GM21576 (cell line): ENCODE results near the gene UBE2D3.
A peak's percentile ranks its signal among the peaks of the same experiment; 100 is the strongest.
"Not testable (repeated sequence)": the region's sequence is repeated elsewhere in the genome, so short reads cannot be mapped to it uniquely, and the experiment has no call there.

Source experiments
- ATAC-seq: cut with Tn5 transposase; IDR thresholded peaks from one replicate; pipeline ENCODE4 v1.9.1; 2021; ENCODE audit warnings: mild to moderate bottlenecking, moderate library complexity; ENCODE audit not compliant: unreplicated experiment

Gene UBE2D3

DNA sequence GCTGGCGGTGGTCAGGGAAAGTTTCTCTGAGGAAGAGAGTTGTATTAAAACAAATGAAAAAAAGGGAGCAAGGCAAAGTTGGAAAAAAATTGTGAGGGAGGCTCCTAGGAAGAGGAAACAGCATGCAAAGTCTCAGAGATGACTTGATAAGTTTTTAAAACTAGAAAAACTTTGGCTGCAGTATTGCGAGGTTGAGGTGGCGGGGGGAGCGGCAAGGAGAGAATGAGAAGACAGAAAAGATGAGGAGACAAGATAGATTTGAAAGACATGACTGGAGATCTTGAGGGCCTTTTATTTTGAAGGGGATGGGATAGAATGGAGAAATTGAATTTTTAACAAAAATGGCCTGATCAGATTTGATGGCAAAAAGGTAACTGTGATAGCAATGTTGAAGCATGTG, 4.8 kb upstream of the UBE2D3 start:
- ATAC-seq, result no peak

DNA sequence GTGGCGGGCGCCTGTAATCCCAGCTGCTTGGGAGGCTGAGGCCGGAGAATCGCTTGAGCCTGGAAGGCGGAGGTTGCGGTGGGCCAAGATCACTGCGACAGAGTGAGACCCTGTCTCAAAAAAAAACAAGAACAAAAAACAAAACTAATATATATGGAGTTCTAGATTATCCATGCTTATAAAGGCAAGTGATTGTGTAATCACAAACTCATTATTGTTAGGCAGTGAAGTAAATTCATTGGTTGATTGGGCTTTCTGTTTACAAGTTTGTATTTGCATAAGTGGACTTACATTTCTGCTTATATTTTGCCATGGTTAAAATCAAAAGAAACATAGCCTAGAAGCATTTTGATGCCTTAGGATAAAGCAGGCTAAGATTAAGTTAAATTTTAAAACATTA, 2.5 kb upstream of the UBE2D3 start:
- ATAC-seq, result no peak

DNA sequence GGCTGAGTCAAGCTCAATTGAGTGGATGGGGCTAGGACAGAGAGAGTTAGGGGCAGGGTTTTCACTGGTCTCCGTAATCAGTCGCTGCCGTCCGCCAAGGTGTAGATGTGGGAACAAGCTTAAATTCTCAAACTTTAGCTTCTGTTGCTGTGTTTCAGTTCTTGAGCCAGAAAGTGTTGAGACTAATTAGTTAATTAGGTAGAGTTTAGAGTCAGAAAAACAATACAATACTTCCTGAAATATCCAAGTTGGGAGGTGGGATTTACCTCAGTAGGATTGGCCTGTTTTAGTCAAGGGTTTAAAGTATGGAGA, 1.1 kb upstream of the UBE2D3 start:
- ATAC-seq, result no peak

DNA sequence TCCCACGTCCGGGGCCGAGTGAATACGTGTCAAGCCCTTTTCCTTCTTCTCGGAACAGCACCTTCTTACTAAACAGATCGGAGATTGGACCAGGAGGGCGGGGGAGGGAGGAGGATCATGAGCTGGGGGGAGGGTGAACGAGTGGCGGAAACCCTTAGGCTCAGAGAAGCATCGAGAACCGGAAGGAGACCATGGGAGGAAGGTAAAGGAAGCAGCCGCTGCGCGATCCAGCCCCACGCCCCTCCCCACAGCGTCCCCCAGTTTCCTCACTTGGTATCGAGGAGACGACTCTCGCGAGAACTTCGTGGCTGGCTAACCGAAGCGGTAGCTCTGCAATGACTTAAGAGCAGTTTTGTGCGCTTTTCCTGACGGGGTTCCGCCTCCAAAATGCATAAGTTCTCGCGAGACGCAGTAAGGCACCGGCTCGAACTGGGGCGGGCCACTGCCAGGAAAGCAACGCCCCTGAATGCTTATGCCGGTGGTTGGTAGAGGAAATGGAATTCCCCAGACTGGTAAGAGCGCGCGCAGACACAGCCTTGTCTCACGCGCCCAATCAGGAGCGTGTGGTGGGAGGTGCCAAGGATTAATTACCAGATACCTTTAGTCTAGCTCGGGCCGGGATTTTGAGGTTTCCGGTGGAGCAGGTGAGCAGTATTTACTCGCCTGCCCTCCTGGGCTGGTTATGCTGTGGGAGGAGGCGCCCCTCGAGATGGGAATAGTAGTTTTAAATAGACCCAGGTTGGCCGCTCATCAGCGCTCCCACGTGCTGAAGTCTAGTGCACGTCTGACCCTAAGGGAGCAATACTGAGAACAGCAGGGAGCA, 534 bp upstream of the UBE2D3 start:
- peak; percentile 80 for ATAC-seq

DNA sequence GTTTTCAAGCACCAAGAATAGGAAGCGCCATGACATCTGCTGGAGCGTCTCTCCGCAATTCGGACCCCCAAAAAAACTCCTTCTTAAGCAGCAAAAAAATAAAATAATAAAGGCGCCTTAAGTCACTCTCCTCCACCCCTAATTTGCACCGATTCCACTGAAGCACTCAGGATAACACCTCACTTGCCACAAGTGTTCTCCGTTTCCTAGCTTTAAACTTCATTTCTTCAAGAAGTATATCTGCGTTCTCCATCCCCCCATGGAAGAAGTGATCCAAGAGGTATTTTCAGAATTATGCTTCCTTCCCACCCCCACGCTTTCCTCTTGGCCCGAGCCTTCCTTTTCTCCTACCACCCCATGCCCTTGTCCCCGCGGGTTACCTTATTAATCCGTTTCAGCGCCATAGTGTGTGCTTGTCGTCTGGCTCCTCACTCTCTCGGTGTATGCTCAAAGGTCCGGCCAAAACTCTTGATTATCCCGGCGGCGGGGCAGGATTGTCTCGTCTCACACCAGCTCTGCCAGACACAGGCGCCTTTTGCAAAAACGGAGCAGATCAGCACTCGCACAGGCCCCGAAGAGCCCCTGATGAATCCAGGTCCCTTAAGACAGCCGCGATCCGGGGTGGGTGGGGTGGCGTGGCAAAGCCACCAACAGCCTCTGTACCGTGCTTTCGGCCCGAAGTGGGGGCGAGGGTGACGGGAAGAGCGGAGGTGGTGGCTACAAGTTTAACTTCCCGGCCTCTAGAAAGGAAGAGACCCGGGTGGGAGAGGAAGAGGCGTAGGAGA, 1.1 kb downstream of the UBE2D3 start:
- ATAC-seq, result no peak

DNA sequence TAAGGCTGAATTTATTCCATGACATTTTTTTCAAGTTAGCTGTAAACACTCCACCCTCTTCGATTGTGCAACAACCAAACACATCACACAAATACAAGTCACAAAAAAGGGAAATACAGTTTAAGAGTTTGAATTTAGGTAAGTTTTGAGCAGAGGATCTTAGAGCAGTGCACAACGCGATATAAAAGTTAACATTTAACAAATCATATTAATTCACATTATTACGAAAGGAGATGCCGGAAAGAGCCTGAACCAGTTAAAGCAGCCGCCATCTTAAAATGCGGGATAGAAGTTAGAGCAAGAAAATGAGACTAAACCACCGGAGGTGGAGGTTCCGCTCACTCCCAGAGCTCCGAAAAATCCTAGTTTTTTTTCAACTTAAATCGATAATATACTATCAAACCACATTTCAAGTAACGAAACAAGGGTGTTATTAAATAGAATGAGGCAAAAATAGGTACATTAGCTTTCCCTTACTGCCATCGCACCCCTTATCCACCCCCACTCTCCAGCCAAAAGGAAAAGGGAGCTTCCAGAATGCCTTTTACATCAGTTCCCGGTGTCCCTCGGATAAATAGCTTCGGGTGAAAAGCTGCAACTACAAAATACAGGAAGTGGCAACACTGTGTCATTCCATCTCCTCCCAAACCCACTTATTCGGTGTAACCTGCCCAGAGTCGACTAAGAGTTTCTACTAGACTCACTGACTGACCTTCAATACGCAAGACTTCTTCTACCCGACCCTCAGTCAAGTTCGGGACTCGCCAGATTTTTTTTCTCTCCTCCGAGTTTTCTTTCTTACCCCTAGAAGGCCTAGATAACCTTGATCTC, 1.9 kb downstream of the UBE2D3 start:
- no peak for ATAC-seq

DNA sequence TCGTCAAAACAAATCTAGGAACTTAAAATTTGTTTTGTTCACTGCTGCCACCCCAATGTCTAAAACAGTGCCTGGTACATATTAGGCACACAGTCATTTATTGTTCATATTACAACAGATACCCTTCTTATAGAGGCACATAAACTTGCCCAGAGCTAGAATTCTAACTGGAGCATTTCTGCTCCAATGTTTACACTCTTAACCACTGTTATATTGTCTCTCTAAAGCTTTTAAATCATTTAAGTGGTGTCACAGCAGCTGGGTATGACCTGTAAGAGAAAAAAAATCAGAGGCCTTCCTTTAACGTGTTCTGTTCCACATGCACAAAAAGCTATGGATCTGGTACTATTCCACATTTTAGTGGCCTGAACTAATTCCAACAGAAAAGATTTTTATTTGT, 3.0 kb downstream of the UBE2D3 start:
- no peak for ATAC-seq

DNA sequence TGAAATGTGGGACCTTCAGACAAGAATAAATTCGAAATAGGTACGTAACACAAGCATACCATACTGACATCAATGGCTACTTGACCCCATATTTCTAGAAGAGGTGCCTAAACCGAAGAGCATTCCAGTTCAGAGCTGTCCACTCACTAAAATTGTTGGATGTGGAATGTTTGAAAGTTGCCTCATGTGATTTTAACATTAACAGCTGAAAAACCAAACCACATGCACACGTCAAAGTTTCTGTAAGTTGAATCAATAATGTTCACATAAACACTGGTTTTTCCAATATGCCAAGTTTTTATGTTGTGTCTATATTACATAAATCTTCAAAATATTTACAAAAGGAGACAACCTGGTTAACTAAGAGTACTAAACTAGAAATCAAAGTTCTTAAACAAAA, 3.5 kb downstream of the UBE2D3 start:
- no peak for ATAC-seq

DNA sequence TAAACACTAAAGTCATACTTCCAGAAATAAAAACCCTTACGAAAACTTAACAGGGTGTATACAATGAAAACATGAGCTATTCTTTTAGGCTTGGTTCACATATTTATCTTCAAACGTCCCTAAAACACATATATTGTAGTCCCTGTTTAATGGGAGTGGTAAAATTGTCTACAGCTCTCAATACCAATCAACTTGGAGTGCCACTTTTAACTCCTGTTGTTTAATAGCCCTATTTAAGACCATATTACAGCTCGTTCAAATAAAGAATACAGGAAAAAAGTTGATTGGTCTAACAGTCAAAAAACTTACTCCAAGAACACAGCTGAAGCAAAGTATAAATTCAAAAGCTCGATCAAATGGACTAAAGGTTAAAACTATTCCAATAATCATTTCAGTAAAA, 3.9 kb downstream of the UBE2D3 start:
- no peak for ATAC-seq

DNA sequence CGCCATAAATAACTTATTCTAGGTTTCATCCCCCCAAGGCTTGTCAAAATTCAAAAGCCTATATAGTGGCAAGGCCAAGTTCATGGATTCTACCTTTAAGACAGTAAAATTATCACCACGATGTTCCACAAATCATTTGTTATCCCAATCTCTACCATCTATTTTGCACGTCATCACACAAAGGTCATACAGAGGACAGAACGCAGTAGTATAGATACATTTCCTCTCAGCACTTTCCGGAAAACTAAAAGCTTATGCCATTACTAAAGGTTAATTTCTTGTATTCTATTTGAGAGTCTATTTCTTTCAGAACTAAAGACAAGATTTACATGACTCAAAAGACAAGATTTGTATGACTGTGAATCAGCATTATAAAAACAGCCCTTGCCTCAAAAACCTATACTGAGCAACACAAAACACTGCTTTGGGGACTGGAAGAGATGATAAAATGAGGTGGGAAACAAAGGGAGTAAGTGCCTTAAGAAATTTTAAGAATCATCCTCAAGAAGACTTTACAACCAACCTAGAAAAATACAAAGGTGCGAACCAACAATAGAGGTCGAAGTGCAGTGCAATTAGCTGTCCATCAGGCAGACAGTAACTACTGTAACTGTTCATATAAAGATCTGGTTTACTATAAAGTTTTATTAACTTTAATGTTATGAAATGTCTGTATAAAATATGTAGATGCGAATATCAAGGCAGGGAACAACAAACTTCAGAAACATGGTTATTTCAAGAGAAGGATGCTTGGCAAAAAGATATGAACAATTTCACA, 7.6 kb downstream of the UBE2D3 start:
- no peak for ATAC-seq

DNA sequence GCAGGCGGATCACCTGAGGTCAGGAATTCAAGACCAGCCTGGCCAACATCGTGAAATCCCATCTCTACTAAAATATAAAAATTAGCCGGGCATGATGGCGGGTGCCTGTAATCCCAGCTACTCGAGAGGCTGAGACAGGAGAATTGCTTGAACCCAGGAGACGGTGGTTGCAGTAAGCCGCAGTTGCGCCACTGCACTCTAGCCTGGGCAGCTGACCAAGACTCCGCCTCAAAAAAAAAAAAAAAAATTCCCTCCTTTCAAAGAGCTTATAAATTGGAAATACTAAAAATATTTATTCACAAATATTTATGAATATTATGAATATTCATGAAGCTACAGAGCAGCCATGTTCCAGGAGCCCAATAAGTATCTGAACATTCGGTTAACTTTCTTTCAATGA, 8.3 kb downstream of the UBE2D3 start:
- not testable (repeated sequence) for ATAC-seq

DNA sequence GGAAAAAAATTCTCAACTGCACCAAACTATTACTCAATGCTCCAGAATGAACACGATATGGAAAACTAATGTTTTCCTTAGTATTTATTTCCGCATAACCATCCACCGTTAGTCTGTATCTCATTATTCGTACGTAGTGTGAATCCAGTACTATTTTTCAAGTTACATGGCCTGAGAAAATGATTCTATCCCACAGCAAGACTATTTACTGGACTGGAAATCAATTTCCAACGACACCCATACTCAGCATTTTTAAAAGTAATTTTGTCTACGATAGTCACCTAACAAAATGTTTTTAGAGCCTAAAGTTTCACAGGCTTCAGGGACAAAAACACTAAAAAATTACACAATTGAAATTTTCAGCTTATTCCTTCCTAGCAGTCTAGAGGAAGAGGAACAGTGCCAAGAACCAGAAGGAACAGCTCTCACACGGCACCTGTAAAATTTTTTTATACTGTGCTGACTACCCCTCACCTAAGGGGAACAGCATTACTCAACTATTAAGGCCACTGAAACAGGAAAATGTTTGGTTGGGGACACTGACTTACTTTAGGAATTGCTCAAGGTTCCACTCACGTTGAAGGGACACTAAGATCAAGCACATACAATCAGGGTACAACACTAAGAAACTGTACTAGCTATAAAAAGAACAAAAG, 9.6 kb downstream of the UBE2D3 start:
- ATAC-seq, result no peak

DNA sequence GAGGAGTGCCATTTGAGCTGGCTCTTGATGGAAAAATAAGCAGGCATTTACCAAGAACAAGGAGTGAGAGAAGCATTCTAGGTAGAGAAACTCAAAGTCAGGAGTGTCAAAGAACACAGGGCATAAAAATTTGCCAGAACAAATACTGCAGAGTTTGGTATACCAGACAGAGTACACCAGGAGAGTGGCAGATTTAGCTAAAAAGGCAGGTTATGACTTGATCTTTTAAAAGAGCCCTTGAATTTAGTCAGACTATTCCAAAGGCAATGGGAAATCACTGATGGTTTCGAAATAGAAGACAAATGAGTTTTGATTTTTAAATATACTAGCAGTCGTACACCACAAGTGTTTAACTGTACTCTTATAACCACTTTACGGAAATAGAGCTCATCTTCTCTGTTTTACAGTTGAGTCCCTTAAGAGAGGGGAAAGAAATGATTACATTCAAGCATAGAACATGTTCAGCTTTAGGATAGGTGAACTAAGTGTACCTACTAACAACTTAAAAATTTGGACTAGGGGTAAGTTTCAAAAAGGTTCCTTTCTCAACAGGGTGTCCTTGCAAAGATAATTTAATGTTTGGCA, 10.2 kb downstream of the UBE2D3 start:
- no peak for ATAC-seq

DNA sequence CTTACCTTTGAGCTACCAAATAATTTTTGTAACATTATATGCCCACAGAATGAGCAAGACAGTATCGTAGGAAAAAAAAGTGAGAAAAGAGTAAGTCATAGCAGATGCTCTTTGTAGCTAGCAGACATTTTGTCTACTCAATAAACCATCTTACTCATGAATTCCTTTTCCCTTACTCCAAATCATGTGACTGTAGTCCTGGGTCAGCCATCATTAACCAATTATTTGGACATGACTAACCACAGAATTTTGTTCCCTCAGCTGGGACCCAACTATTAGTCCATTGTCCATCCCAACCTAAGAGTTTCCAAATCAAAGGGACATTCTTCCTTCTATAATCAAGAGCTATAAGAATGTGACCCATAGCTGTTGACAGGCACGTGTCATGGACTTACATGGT, 11.4 kb downstream of the UBE2D3 start:
- ATAC-seq, result no peak

DNA sequence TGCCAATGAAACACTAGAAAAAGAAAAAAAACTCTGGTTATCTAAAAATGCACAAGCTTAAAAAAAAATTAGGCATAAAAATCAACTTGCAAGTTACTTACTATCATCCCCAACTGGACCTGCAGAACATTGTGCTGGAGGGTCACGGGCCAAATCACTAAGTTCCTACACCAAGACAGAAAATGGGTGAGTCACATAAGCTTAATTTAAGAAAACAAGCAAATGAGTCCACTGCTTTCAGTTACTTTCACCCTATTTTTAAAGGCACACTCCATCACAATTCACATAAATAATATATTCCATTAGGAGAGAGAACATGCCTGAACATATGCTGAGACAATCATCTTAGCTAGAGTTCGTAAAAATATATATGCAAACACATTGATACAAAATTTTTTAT, 17.7 kb downstream of the UBE2D3 start:
- ATAC-seq, result no peak

DNA sequence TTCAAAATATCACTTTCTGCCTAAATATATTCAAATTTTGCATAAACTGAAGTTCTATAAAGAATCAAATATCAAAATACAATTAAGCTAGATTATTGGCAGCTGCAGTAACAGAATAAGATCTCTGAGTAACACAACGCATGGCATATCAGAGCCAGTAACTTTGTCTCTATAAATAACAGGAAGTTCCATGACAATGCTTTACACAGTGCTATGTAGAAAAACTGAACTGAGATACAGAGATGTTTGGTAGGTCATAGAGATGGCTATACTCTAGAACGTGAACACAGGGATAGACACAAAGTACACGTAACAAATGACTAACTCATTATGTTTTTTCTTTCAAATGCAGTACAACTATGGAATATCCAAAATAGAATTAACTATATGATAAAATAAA, 18.2 kb downstream of the UBE2D3 start:
- peak; percentile 76 for ATAC-seq

DNA sequence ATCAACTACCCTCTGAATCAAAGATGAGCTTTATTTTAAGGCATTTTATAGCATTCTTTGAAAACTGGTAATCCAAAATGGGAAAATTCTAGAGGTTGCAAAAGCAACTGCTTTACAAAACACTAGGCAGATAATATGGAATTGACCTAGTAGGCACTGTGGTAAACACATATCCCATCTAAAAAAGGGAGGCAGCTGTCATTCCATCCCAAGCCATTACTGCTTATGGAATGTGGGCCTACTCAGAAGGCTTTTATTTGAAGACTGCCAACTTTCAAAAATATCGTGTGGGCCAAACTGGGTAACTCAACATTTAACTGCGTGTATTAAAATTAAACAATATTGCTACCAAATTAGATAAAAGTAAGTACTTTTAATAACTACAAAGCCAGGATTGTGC, 19.3 kb downstream of the UBE2D3 start:
- ATAC-seq, result no peak

DNA sequence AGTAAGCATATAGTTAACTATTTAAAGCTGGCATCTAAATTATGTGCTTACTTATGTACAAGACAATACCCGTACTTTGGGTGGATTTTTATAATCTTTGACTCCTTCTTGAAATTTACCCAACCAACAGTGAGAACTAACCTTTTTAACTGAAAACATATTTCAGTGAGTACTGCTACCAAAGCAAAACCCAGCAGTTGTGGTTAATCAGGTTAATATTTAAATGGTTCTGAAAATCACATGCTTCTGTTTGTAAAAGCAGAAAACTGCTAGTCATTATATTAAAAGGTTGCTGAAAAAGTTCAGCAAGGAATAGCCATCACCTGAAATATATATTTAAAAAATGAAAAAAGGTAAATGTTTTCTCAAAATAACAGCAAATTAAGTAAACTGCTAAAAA, 20.0 kb downstream of the UBE2D3 start:
- no peak for ATAC-seq

DNA sequence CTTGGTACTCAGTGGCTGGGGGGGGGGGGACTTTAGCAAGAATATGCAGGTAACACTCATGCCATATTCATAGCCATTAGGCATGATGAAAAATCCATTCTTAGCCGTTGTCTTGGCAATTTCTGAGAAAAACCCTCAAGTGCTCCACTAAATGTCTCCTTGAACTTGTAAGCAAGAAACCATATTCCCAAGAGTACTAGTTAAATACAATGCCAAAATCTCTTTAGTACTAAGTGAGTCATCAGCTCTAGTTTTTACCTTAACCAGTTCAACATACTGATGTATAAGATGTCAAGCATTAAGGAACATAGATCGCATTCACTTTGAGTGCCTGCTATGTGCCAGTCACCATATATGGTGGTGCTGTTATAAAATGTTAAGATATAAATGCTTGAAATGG, 27.5 kb downstream of the UBE2D3 start:
- no peak for ATAC-seq

DNA sequence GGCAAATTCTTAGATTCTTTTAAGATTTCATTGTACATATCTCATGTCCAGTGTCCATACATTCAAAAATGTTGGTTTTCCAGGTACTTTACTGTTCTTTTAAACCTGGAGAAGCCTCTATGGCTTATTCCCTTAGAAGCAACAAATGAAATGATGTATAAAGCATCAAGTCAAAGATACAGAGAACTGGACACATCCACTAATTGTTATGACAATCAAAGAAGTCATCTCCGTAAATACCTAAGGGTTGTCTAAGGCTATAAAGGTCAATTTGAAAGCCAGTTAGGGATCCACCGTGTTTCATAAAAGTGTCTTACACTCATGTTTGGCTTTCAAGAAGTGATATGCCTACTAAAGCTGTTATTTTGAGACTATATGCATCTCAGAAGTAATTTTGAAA, 32.4 kb downstream of the UBE2D3 start:
- ATAC-seq, result no peak
